K562 (cell line): ENCODE measurements around the gene POLR3E. TPM values are rescaled to one million over a fixed set of nuclear protein-coding genes. Genes with fewer than 3 reads are reported as not detected.

Experiments used
- ATAC-seq: fragments of 200-7000 bp; cut with Tn5 transposase; 3 replicates; pipeline ENCODE4 v1.9.1; 2020; ENCODE audit warnings: moderate library complexity
- BruUV-seq: library from RNA; stranded (reverse); fragments of 400-500 nt; replicated peaks from 2 replicates; lab custom pipeline; 2021; lab: Mats Ljungman, UMichigan
- CTCF ChIA-PET: fragments of 300-600 bp; formaldehyde crosslinking; extraction: SDS; loops from one replicate; lab custom pipeline; 2021; ENCODE audit warnings: low intra/inter-chr PET ratio; lab: Yijun Ruan, JAX
- POLR2A ChIA-PET: fragments of 300-600, 350-650 bp; sonication (Branson Sonifier 250); formaldehyde crosslinking; extraction: SDS; loops from one replicate; lab custom pipeline; 2021; ENCODE audit warnings: antibody characterized with exemption, inconsistent platforms; lab: Yijun Ruan, JAX
- DNase-seq, 4 experiments: peaks; one replicate each; pipeline versions ENCODE4 v3.0.0 to v3.0.0-alpha.2; 2011 to 2018; ENCODE audit warnings: low spot score in 3 of 4, mixed read lengths in 3 of 4; ENCODE audit errors: extremely low read depth in 1 of 4
- FAIRE-seq: peaks from 2 replicates; lab custom pipeline; 2011; peaks lifted over from hg19 to GRCh38; lab: Jason Lieb, UNC
- H2AFZ ChIP-seq: 2 replicates; pipeline ENCODE4 v1.6.0; 2011; ENCODE audit warnings: low read depth, low read length, control low read depth, inconsistent platforms
- H3K27ac ChIP-seq: fragments of 200-600 bp; 3 replicates; pipeline ENCODE4 v1.8.0; 2011; ENCODE audit warnings: low read depth, mild to moderate bottlenecking, control low read depth, inconsistent platforms, low read length, moderate library complexity, mixed read lengths; ENCODE audit errors: extremely low read depth
- H3K27me3 ChIP-seq, 2 experiments: fragments of 300-600 bp in 1 of 2; 2 replicates in 1 of 2; 3 replicates in 1 of 2; pipeline versions ENCODE4 v1.6.0 to v1.8.0; 2011; ENCODE audit warnings: inconsistent platforms in 2 of 2, low read length in 2 of 2, mild to moderate bottlenecking in 1 of 2, mixed read lengths in 1 of 2, moderate library complexity in 1 of 2; ENCODE audit not compliant: control insufficient read depth in 2 of 2, insufficient read depth in 2 of 2
- H3K36me3 ChIP-seq: fragments of 300-600 bp; 3 replicates; pipeline ENCODE4 v1.8.0; 2011; ENCODE audit warnings: mild to moderate bottlenecking, low read length, inconsistent platforms; ENCODE audit not compliant: control insufficient read depth, insufficient read depth
- H3K4me1 ChIP-seq, 2 experiments: fragments of 200-600 bp in 1 of 2; replicated peaks in 1 of 2; 2 replicates in 1 of 2; 3 replicates in 1 of 2; pipeline versions ENCODE4 v1.5.1 to v1.8.0; 2011; ENCODE audit warnings: inconsistent platforms in 2 of 2, low read length in 2 of 2, mild to moderate bottlenecking in 1 of 2, mixed read lengths in 1 of 2, moderate library complexity in 1 of 2; ENCODE audit not compliant: control insufficient read depth in 2 of 2, insufficient read depth in 2 of 2
- H3K4me2 ChIP-seq: 2 replicates; pipeline ENCODE4 v1.6.1; 2011; ENCODE audit warnings: low read length, control low read depth, inconsistent platforms, mixed read lengths; ENCODE audit not compliant: insufficient read depth
- H3K4me3 ChIP-seq: fragments of 200-600 bp; sonication (generic), shearing (Covaris generic); 2 replicates; pipeline ENCODE4 v1.5.1; 2016; ENCODE audit warnings: control low read depth, inconsistent platforms
- H3K79me2 ChIP-seq: fragments of 200-600 bp; 3 replicates; pipeline ENCODE4 v1.8.0; 2011; ENCODE audit warnings: low read length, inconsistent platforms; ENCODE audit not compliant: control insufficient read depth, insufficient read depth
- H3K9ac ChIP-seq, 2 experiments: 2 replicates each; pipeline versions ENCODE4 v1.6.0 to v1.6.1; 2011; ENCODE audit warnings: low read depth in 2 of 2, low read length in 2 of 2, control low read depth in 1 of 2, inconsistent platforms in 1 of 2, mild to moderate bottlenecking in 1 of 2, mixed read lengths in 1 of 2; ENCODE audit not compliant: insufficient read depth in 1 of 2
- H3K9me1 ChIP-seq: one replicate; pipeline ENCODE4 v1.6.0; 2011; ENCODE audit warnings: inconsistent platforms, mild to moderate bottlenecking, low read length, moderate library complexity; ENCODE audit not compliant: control insufficient read depth, insufficient read depth
- H3K9me3 ChIP-seq: replicated peaks from 2 replicates; pipeline ENCODE4 v1.5.1; 2011; ENCODE audit warnings: low read depth, low read length, inconsistent platforms; ENCODE audit not compliant: control insufficient read depth, insufficient read depth
- H4K20me1 ChIP-seq: replicated peaks from 2 replicates; pipeline ENCODE4 v1.6.1; 2011; ENCODE audit warnings: low read length, inconsistent platforms, mixed read lengths; ENCODE audit not compliant: control insufficient read depth, insufficient read depth
- BMI1 ChIP-seq: fragments of 150-350 bp; IDR thresholded peaks from 2 replicates; pipeline ENCODE4 v1.6.1; 2014; ENCODE audit warnings: low read length
- PCBP2 ChIP-seq: fragments of 200-400 bp; formaldehyde crosslinking; IDR thresholded peaks from 2 replicates; pipeline ENCODE4 v1.6.1; 2018; ENCODE audit warnings: low read length, low read depth, mild to moderate bottlenecking, moderate library complexity; ENCODE audit not compliant: poor library complexity, severe bottlenecking
- POLR2G ChIP-seq: fragments of 200-400 bp; formaldehyde crosslinking; IDR thresholded peaks from 2 replicates; pipeline ENCODE4 v1.6.1; 2017; ENCODE audit warnings: low read depth, mild to moderate bottlenecking, antibody characterized with exemption, low read length, moderate library complexity
- RBFOX2 ChIP-seq: fragments of 200-400 bp; formaldehyde crosslinking; IDR thresholded peaks from 2 replicates; pipeline ENCODE4 v1.6.1; 2017; ENCODE audit warnings: low read depth, mild to moderate bottlenecking, low read length, moderate library complexity
- ZBED1 ChIP-seq: IDR thresholded peaks from 2 replicates; pipeline ENCODE4 v1.6.1; 2014
- ZNF212 ChIP-seq: fragments of 450-650 bp; formaldehyde crosslinking; IDR thresholded peaks from 2 replicates; pipeline ENCODE4 v1.4.0; 2020; ENCODE audit warnings: mild to moderate bottlenecking
- WGBS: fragments of 100-300 bp; shearing (Covaris generic); methylation state at CpG from one replicate; pipeline ENCODE4 v1.1.6; 2016; ENCODE audit warnings: low coverage, mixed read lengths; ENCODE audit not compliant: insufficient coverage; ENCODE audit errors: missing lambda C conversion rate; 5-methylcytosine and 5-hydroxymethylcytosine counted together
- in situ Hi-C: fragments of 300-500 bp; cut with MboI; formaldehyde crosslinking; loops from 4 replicates; pipeline ENCODE4 v1.15.0; 2018; ENCODE audit warnings: inconsistent platforms, mixed read lengths
- intact Hi-C: fragments of 100-400 bp; cut with micrococcal nuclease; formaldehyde crosslinking; loops from 2 replicates; pipeline ENCODE4 v1.14.2; 2022
- polyA plus RNA-seq, 8 experiments: library from polyadenylated mRNA; depleted of rRNA in 4 of 8; stranded (reverse) in 5 of 8; unstranded in 3 of 8; fragments of >200 nt; fragmentation: Nextera tagmentation in 2 of 8; fragmentation: Illumina TruSeq in 1 of 8; extraction: Ambion mirVana in 2 of 8; extraction: Trizol in 1 of 8; gene quantifications; 2 replicates each; pipeline versions ENCODE4 v1.2.1 to v1.2.3, GENCODE V29; 2011 to 2014; ENCODE audit warnings: inconsistent platforms in 1 of 8, missing spikeins in 1 of 8
- total RNA-seq, 7 experiments: library from RNA; depleted of rRNA in 6 of 7; stranded (reverse); fragments of >200 nt in 6 of 7; fragmentation: Illumina TruSeq in 2 of 7; extraction: Trizol in 2 of 7; gene quantifications; 2 replicates each; pipeline versions ENCODE4 v1.2.1 to v1.2.3, GENCODE V29; 2011 to 2021; ENCODE audit warnings: low replicate concordance in 1 of 7
- TF ChIP-seq, protein P1 (sequence below): sonication (generic); formaldehyde crosslinking; IDR thresholded peaks from 2 replicates; pipeline ENCODE4 v1.8.1; 2023; ENCODE audit warnings: mild to moderate bottlenecking, missing genetic modification reagents, moderate library complexity

The POLR3E gene
- total and polyA plus RNA-seq, 9 of the 15 experiments (the other 6 are each of a cell fraction or from before 2014, with no cell fraction given), result 17.7 to 151 (median 82.6) TPM

DNA sequence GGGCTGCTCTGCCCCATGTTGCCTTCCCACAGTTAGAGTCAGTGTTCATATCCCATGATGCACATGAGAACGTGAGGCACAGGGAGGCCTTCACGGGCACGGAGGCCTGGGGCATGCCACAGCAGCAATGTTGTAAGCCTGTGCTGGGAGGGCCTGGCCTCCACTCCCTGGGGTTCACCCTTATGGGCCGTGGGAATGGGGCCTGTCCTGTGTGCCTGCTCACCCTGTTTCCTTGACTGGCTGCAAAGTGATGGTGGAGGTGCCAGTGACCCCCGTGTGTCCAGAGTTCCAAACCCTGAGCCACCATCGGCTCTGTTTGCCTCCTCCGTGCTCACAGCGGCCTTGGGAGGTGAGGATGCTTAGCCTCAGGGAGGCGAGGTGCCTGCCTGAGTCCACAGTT lies 9.6 kb downstream of the POLR3E start (continued):
- TF ChIP-seq RBFOX2 (peak; percentile 21; the same call in 1 of the 2 replicates), BMI1 (no peak), PCBP2 (no peak)
- TF ChIP-seq, protein P1, sequence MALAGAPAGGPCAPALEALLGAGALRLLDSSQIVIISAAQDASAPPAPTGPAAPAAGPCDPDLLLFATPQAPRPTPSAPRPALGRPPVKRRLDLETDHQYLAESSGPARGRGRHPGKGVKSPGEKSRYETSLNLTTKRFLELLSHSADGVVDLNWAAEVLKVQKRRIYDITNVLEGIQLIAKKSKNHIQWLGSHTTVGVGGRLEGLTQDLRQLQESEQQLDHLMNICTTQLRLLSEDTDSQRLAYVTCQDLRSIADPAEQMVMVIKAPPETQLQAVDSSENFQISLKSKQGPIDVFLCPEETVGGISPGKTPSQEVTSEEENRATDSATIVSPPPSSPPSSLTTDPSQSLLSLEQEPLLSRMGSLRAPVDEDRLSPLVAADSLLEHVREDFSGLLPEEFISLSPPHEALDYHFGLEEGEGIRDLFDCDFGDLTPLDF, result no peak

DNA sequence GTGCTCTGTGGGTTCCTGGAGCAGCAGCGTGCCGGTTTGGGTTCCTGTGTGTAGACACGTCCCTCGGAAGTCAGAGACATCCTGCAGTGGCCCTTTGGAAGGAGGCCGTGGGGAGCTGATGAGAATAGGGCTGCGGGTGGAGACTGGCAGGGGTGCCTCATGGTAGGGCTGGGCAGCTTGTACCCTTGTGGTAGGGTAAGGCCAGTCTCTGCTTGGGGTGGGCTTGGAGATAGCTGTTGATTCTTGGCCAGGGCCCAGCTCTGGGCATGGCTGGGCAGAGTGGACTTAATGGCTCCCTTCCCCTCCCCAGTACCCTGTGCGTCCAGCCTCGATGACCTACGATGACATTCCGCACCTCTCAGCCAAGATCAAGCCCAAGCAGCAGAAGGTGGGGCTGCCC lies 10.6 kb downstream of the POLR3E start:
- H2AFZ ChIP-seq, result no peak overlapping the region
- H3K36me3 ChIP-seq, result peaks cover 93% of the 10 kb centered on the region
- FAIRE-seq (no peak), DNase-seq (no peak), ATAC-seq (no peak)
- H3K27me3 ChIP-seq, result no peaks in the 10 kb centered on the region
- ChIA-PET POLR2A (interaction anchor here (0.8 to 2.4 kb wide), 2 partner anchors 10 to 22 kb away, joined by 3 to 13 read pairs; partner anchors contain the start of gene POLR3E), CTCF (no interaction called here)
- H3K79me2 ChIP-seq, result peaks cover 21% of the 10 kb centered on the region
- WGBS, result 97% methylated on average over 10 of the region's 10 CpGs
- H3K9me1 ChIP-seq, result peaks cover 4% of the 10 kb centered on the region
- intact Hi-C loops (no loop called here), in situ Hi-C loops (no loop called here)
- TF ChIP-seq ZBED1, result no peak
- no peak for TF ChIP-seq ZNF212 (CRISPR knock-in tag)
- peak; percentile 40; the same call in 1 of the 2 replicates for TF ChIP-seq RBFOX2
- TF ChIP-seq POLR2G, result peak; percentile 49; the same call in 1 of the 2 replicates
- H3K4me1 ChIP-seq, result peaks cover 3 to 10% of the 10 kb centered on the region in 2 experiments; a peak in 3 of 5 replicates
- BruUV-seq, result no TSS peak
- no peak overlapping the region for H3K4me2 ChIP-seq
- H3K9me3 ChIP-seq, result no peaks in the 10 kb centered on the region
- no peak overlapping the region for H3K4me3 ChIP-seq
- peak overlapping the region in 1 of 2 experiments; percentile 66; a peak in 1 of 4 replicates for H3K9ac ChIP-seq
- no peak overlapping the region for H3K27ac ChIP-seq
- peaks cover 23% of the 10 kb centered on the region for H4K20me1 ChIP-seq
